Measurements from ENCODE around the gene NMNAT3. TPM values are rescaled to one million over a fixed set of nuclear protein-coding genes. Genes with fewer than 3 reads are reported as not detected.
A peak's percentile ranks its signal among the peaks of the same experiment; 100 is the strongest.

The NMNAT3 gene
- total RNA-seq, 1 experiment from 2014 or later, result 1.0 TPM

DNA sequence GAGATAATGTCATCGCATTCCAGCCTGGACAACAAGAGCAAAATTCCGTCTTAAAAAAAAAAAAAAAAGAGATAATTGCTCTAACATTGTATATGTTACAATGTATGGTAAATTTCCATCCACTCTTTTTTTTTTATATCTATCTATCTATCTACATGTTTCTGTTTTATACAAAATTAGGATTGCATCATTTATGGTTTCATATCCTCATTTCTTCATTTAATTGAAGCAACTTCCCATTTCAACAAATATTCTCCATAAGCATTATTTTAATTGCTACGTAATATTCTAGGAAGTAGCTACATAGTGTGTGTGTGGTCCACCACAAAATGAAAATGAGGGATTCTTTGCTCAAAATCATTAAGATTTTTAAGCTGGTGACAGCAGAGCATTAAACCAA lies 156.6 kb downstream of the NMNAT3 start:
- TF ChIP-seq, protein P1, sequence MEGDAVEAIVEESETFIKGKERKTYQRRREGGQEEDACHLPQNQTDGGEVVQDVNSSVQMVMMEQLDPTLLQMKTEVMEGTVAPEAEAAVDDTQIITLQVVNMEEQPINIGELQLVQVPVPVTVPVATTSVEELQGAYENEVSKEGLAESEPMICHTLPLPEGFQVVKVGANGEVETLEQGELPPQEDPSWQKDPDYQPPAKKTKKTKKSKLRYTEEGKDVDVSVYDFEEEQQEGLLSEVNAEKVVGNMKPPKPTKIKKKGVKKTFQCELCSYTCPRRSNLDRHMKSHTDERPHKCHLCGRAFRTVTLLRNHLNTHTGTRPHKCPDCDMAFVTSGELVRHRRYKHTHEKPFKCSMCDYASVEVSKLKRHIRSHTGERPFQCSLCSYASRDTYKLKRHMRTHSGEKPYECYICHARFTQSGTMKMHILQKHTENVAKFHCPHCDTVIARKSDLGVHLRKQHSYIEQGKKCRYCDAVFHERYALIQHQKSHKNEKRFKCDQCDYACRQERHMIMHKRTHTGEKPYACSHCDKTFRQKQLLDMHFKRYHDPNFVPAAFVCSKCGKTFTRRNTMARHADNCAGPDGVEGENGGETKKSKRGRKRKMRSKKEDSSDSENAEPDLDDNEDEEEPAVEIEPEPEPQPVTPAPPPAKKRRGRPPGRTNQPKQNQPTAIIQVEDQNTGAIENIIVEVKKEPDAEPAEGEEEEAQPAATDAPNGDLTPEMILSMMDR (IDR thresholded peaks at IDR 0.05; ENCODE audit: unreplicated experiment), result no peak
- H3K4me1 Mint-ChIP-seq (ENCODE audit: insufficient read depth, unreplicated experiment), result no peaks in the 10 kb centered on the region
- no peaks in the 10 kb centered on the region for H3K36me3 Mint-ChIP-seq (ENCODE audit: insufficient read depth, unreplicated experiment)
- DNase-seq (ENCODE audit: unreplicated experiment), result no peak
- BruUV-seq (replicated peaks), result no TSS peak
- no peaks in the 10 kb centered on the region for H3K9me3 Mint-ChIP-seq (ENCODE audit: unreplicated experiment)
- CTCF ChIA-PET, result interaction anchor here (0.6 to 1.0 kb wide), 4 partner anchors 12 to 976 kb away, joined by 3 to 5 read pairs (median 3); no protein-coding TSS in a partner anchor
- no peak overlapping the region for H3K4me3 Mint-ChIP-seq (ENCODE audit: unreplicated experiment)
- no peak overlapping the region for H3K27ac Mint-ChIP-seq (ENCODE audit: low read depth, unreplicated experiment)
- intact Hi-C loops (cut with micrococcal nuclease), result no loop called here
- POLR2A ChIA-PET, result no interaction called here
- H3K27me3 Mint-ChIP-seq (ENCODE audit: insufficient read depth, unreplicated experiment), result no peaks in the 10 kb centered on the region

DNA sequence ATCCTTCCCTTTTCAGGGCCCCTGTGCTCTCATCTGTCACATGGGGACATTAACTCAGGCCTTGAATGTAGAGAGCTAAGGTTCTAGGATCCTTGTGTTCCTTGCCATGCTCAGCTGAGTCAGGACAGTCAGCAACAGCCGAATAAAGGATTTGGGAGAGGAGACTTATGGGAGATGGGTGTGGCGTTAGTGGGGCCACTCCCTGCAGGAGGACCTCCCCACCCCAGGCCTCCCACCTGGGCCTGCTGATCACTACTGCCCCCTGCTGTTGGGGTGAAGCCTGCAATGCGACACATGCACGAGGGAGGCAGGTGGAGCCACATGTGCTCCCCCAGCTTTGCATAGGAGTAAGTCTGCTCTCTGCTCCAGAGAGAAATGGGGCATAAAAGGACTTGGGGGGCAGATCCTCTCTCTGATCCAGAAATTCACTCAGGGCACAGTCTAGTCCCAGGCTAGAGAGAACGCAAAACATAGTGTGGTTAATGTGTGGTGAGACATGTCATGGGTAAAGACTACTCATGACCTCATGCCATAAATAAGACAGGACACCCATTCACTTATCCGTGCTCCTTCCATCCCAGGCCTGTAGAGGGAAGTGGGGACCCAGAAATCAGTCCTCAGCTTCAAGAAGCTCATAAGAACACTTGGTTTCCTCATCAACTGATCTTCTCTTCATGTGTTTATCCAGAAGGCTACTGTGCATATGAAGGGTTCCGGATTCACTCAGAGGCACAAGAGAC lies 157.6 kb downstream of the NMNAT3 start:
- Mint-ChIP-seq H3K4me3 (ENCODE audit: unreplicated experiment) (no peak overlapping the region), H3K36me3 (ENCODE audit: insufficient read depth, unreplicated experiment) (no peaks in the 10 kb centered on the region), H3K4me1 (ENCODE audit: insufficient read depth, unreplicated experiment) (no peaks in the 10 kb centered on the region), H3K9me3 (ENCODE audit: unreplicated experiment) (no peaks in the 10 kb centered on the region), H3K27me3 (ENCODE audit: insufficient read depth, unreplicated experiment) (no peaks in the 10 kb centered on the region), H3K27ac (ENCODE audit: low read depth, unreplicated experiment) (no peak overlapping the region)
- BruUV-seq (replicated peaks), result no TSS peak
- peak; percentile 45 for DNase-seq (ENCODE audit: unreplicated experiment)
- ChIA-PET POLR2A (no interaction called here), CTCF (interaction anchor here (0.6 to 1.2 kb wide), 6 partner anchors 13 to 1274 kb away, joined by 3 to 5 read pairs (median 3); no protein-coding TSS in a partner anchor)
- intact Hi-C loops (cut with micrococcal nuclease), result loop anchor here (1.0 kb wide), 1 partner anchor 42 kb away; no protein-coding TSS in a partner anchor
- TF ChIP-seq, protein P1 (IDR thresholded peaks at IDR 0.05; ENCODE audit: unreplicated experiment), result no peak

DNA sequence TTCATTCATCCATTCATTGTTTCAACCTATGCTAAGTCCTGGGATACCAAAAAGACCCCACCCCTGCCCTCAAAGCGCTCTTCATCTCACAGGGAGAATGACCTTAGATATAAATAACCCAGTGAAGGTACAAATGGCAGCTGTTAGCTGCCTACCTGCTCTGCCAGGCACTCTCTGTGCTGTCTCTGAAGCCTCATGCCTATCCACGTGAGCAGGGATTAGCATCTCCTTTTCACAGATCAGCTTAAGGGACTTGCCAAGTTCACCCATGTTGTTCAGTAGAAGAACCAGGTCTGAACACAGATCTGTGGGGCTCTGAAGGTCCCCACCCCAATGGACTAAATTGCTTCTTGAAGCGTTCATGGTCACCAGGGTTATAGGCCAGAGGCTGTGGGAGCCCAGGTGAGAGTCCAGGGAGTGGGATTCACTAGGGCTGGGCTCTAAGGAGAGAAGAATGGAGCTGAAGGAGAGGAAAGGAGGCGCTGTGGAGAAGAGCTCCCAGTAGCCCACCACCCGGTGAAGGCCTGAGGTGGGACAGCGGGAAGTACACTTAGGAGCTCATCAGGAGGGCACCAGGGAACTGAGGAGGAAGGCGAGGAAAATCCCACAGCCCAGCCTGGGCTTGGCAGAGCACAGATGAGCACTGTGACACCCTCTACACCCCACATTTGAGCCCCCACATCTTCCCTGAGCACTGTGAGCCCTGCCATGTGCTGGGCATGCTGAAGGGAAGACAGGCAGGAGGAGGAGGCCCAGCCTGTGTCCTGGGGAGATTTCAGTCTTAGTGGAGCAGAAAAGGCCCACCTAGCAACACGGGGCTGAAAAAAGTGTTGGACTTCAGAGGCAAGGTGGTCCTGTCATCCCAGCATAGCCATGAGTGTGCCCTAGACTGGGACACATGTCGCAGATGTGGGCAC lies 158.6 kb downstream of the NMNAT3 start:
- no peak overlapping the region for H3K27ac Mint-ChIP-seq (ENCODE audit: low read depth, unreplicated experiment)
- TF ChIP-seq, protein P1 (IDR thresholded peaks at IDR 0.05; ENCODE audit: unreplicated experiment), result no peak
- intact Hi-C loops (cut with micrococcal nuclease), result no loop called here

DNA sequence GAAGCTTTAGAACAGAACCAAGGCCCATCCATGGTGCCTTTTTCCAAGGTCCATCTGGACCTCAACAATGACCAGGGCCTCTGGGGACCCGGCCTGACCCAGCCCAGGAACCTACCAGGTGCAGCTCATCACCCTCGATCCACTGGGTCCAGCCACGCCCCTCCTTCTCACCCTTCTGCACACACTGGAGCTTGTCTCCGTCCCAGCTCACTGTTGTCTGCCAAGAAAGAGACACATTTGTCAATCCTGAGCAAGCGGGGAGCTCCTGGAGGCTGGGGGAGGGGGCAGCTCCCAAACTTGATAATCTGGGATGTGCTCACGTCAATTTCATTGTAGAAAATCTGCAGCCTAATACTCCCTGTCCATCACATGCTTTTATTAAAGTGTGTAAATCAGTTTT lies 159.5 kb downstream of the NMNAT3 start:
- Mint-ChIP-seq H3K9me3 (ENCODE audit: unreplicated experiment) (no peaks in the 10 kb centered on the region), H3K4me3 (ENCODE audit: unreplicated experiment) (no peak overlapping the region), H3K36me3 (ENCODE audit: insufficient read depth, unreplicated experiment) (no peaks in the 10 kb centered on the region), H3K27ac (ENCODE audit: low read depth, unreplicated experiment) (no peak overlapping the region), H3K27me3 (ENCODE audit: insufficient read depth, unreplicated experiment) (no peaks in the 10 kb centered on the region), H3K4me1 (ENCODE audit: insufficient read depth, unreplicated experiment) (no peaks in the 10 kb centered on the region)
- ChIA-PET CTCF (interaction anchor here (1.5 to 2.1 kb wide), 2 partner anchors 51 to 90 kb away, joined by 5 to 6 read pairs; no protein-coding TSS in a partner anchor), POLR2A (no interaction called here)
- TF ChIP-seq, protein P1 (IDR thresholded peaks at IDR 0.05; ENCODE audit: unreplicated experiment), result no peak
- no TSS peak for BruUV-seq (replicated peaks)
- intact Hi-C loops (cut with micrococcal nuclease), result no loop called here
- no peak for DNase-seq (ENCODE audit: unreplicated experiment)

More for the DNA sequence above, 158.6 kb downstream of the NMNAT3 start:
- H3K27me3 Mint-ChIP-seq (ENCODE audit: insufficient read depth, unreplicated experiment), result no peaks in the 10 kb centered on the region
- DNase-seq (ENCODE audit: unreplicated experiment), result no peak
- POLR2A ChIA-PET, result no interaction called here
- no peaks in the 10 kb centered on the region for H3K36me3 Mint-ChIP-seq (ENCODE audit: insufficient read depth, unreplicated experiment)
- no peaks in the 10 kb centered on the region for H3K4me1 Mint-ChIP-seq (ENCODE audit: insufficient read depth, unreplicated experiment)
- CTCF ChIA-PET, result interaction anchor here (0.6 to 2.1 kb wide), 5 partner anchors 52 to 1275 kb away, joined by 3 to 6 read pairs (median 5); no protein-coding TSS in a partner anchor
- no peak overlapping the region for H3K4me3 Mint-ChIP-seq (ENCODE audit: unreplicated experiment)
- H3K9me3 Mint-ChIP-seq (ENCODE audit: unreplicated experiment), result no peaks in the 10 kb centered on the region
- BruUV-seq (replicated peaks), result no TSS peak
